Astrocyte (in vitro differentiated cells and primary cell): ENCODE measurements around the gene SCAMP4.

Experiments
- CTCF ChIP-seq: IDR thresholded peaks from 2 replicates; pipeline ENCODE4 v1.5.1; 2011; ENCODE audit warnings: low read depth, mild to moderate bottlenecking, inconsistent platforms, low read length, moderate library complexity; ENCODE audit not compliant: insufficient read depth
- EZH2 ChIP-seq: IDR thresholded peaks from 2 replicates; pipeline ENCODE4 v1.6.1; 2012; ENCODE audit warnings: mild to moderate bottlenecking, low read length, inconsistent platforms; ENCODE audit not compliant: insufficient read depth

- TF ChIP-seq CTCF (no peak), EZH2 (no peak)
These were observed 31.2 kb downstream of the SCAMP4 start for GRCh38 chr19:1936430-1936829.
